IMR-90 (cell line): ENCODE measurements around the gene SLC28A2. TPM values are rescaled to one million over a fixed set of nuclear protein-coding genes. Genes with fewer than 3 reads are reported as not detected.

Experiments
- ATAC-seq: fragments of 200-7000 bp; cut with Tn5 transposase; 2 replicates; pipeline ENCODE4 v1.9.1; 2020; ENCODE audit warnings: low read depth, mild to moderate bottlenecking, moderate library complexity
- BruUV-seq: library from RNA; stranded (reverse); fragments of 400-500 nt; replicated peaks from 2 replicates; lab custom pipeline; 2021; lab: Mats Ljungman, UMichigan
- CTCF ChIA-PET: fragments of 300-600 bp; formaldehyde crosslinking; extraction: SDS; loops from one replicate; lab custom pipeline; 2021; ENCODE audit warnings: antibody characterized with exemption; lab: Yijun Ruan, JAX
- POLR2A ChIA-PET: fragments of 300-600 bp; sonication (Branson Sonifier 250); formaldehyde crosslinking; loops from one replicate; lab custom pipeline; 2022; ENCODE audit warnings: antibody characterized with exemption; ENCODE audit not compliant: unreplicated experiment; lab: Charles Lee
- DNase-seq: peaks from one replicate; pipeline ENCODE4 v3.0.0; 2013
- H2AFZ ChIP-seq: replicated peaks from 2 replicates; pipeline ENCODE3; 2013; ENCODE audit warnings: low read length, mild to moderate bottlenecking; ENCODE audit not compliant: poor library complexity
- H2AK5ac ChIP-seq: 2 replicates; pipeline ENCODE4 v1.6.1; 2013; ENCODE audit warnings: low read depth, low read length, inconsistent platforms
- H2AK9ac ChIP-seq: replicated peaks from 2 replicates; pipeline ENCODE3; 2013; ENCODE audit warnings: mild to moderate bottlenecking, low read depth, low read length, moderate library complexity; ENCODE audit not compliant: poor library complexity
- H2BK120ac ChIP-seq: 2 replicates; pipeline ENCODE4 v1.6.1; 2013; ENCODE audit warnings: low read depth, low read length, inconsistent platforms
- H2BK15ac ChIP-seq: 3 replicates; pipeline ENCODE4 v1.6.1; 2013; ENCODE audit warnings: low read depth, low read length, inconsistent platforms
- H2BK20ac ChIP-seq: 2 replicates; pipeline ENCODE4 v1.6.1; 2013; ENCODE audit warnings: low read depth, mild to moderate bottlenecking, inconsistent platforms, low read length, moderate library complexity
- H2BK5ac ChIP-seq: 2 replicates; pipeline ENCODE4 v1.6.1; 2013; ENCODE audit warnings: mild to moderate bottlenecking, low read depth, low read length, inconsistent platforms; ENCODE audit not compliant: poor library complexity, severe bottlenecking
- H3K14ac ChIP-seq: replicated peaks from 2 replicates; pipeline ENCODE4 v1.6.1; 2013; ENCODE audit warnings: low read depth, low read length, inconsistent platforms
- H3K18ac ChIP-seq: 2 replicates; pipeline ENCODE4 v1.6.1; 2013; ENCODE audit warnings: low read depth, low read length, control low read depth
- H3K23ac ChIP-seq: 2 replicates; pipeline ENCODE4 v1.6.1; 2013; ENCODE audit warnings: low read depth, low read length, inconsistent platforms
- H3K27ac ChIP-seq: 2 replicates; pipeline ENCODE4 v1.5.1; 2013; ENCODE audit warnings: mild to moderate bottlenecking, control low read depth, low read length; ENCODE audit not compliant: insufficient read depth
- H3K27me3 ChIP-seq: 2 replicates; pipeline ENCODE4 v1.6.1; 2013; ENCODE audit warnings: low read length; ENCODE audit not compliant: control insufficient read depth, insufficient read depth
- H3K36me3 ChIP-seq: 2 replicates; pipeline ENCODE4 v1.6.1; 2013; ENCODE audit warnings: low read length, mixed read lengths; ENCODE audit not compliant: control insufficient read depth, insufficient read depth
- H3K4ac ChIP-seq: 2 replicates; pipeline ENCODE4 v1.6.1; 2013; ENCODE audit warnings: low read depth, low read length, inconsistent platforms
- H3K4me1 ChIP-seq: 2 replicates; pipeline ENCODE4 v1.6.1; 2013; ENCODE audit warnings: low read length, mixed read lengths; ENCODE audit not compliant: control insufficient read depth, insufficient read depth
- H3K4me2 ChIP-seq: 2 replicates; pipeline ENCODE4 v1.6.1; 2013; ENCODE audit warnings: low read depth, mild to moderate bottlenecking, control low read depth, low read length, moderate library complexity
- H3K4me3 ChIP-seq: 2 replicates; pipeline ENCODE4 v1.5.1; 2013; ENCODE audit warnings: low read depth, mild to moderate bottlenecking, control low read depth, low read length, moderate library complexity; ENCODE audit not compliant: insufficient read depth
- H3K56ac ChIP-seq: 2 replicates; pipeline ENCODE4 v1.6.1; 2013; ENCODE audit warnings: low read length, inconsistent platforms; ENCODE audit not compliant: insufficient read depth; ENCODE audit errors: extremely low read depth
- H3K79me1 ChIP-seq, 2 experiments: 2 replicates each; pipeline ENCODE4 v1.6.1; 2013; ENCODE audit warnings: low read length in 2 of 2, inconsistent platforms in 1 of 2, low read depth in 1 of 2
- H3K9ac ChIP-seq: 2 replicates; pipeline ENCODE4 v1.6.1; 2013; ENCODE audit warnings: low read depth, low read length, control low read depth
- H3K9me1 ChIP-seq: 2 replicates; pipeline ENCODE4 v1.6.1; 2013; ENCODE audit warnings: low read length, inconsistent platforms; ENCODE audit not compliant: insufficient read depth
- H3K9me3 ChIP-seq: 2 replicates; pipeline ENCODE4 v1.6.1; 2013; ENCODE audit warnings: low read length; ENCODE audit not compliant: control insufficient read depth, insufficient read depth
- H4K20me1 ChIP-seq: 2 replicates; pipeline ENCODE4 v1.6.1; 2013; ENCODE audit warnings: low read length, inconsistent platforms; ENCODE audit not compliant: insufficient read depth
- H4K5ac ChIP-seq: 2 replicates; pipeline ENCODE4 v1.6.1; 2013; ENCODE audit warnings: mild to moderate bottlenecking, low read depth, low read length, control low read depth
- H4K8ac ChIP-seq, 2 experiments: 2 replicates each; pipeline ENCODE4 v1.6.1; 2013; ENCODE audit warnings: low read depth in 2 of 2, low read length in 2 of 2, control low read depth in 1 of 2, inconsistent platforms in 1 of 2
- H4K91ac ChIP-seq: 2 replicates; pipeline ENCODE4 v1.6.1; 2013; ENCODE audit warnings: low read depth, low read length, inconsistent platforms; ENCODE audit not compliant: insufficient read depth
- BHLHE40 ChIP-seq: fragments of 150-350 bp; IDR thresholded peaks from 2 replicates; pipeline ENCODE4 v1.6.1; 2016; ENCODE audit warnings: mild to moderate bottlenecking, low read depth, low read length
- CEBPB ChIP-seq: IDR thresholded peaks from 2 replicates; pipeline ENCODE4 v1.6.1; 2012; ENCODE audit warnings: low read depth, low read length, improper control_type of control experiment
- CHD1 ChIP-seq: IDR thresholded peaks from 2 replicates; pipeline ENCODE4 v1.6.1; 2012; ENCODE audit warnings: low read depth, low read length, improper control_type of control experiment
- FOS ChIP-seq: fragments of 150-350 bp; IDR thresholded peaks from 2 replicates; pipeline ENCODE4 v1.6.1; 2016; ENCODE audit warnings: low read depth, low read length
- MAFK ChIP-seq: IDR thresholded peaks from 2 replicates; pipeline ENCODE4 v1.6.1; 2012; ENCODE audit warnings: low read depth, low read length, improper control_type of control experiment
- MAZ ChIP-seq: IDR thresholded peaks from 2 replicates; pipeline ENCODE4 v1.6.1; 2012; ENCODE audit warnings: low read depth, mild to moderate bottlenecking, low read length, improper control_type of control experiment, moderate library complexity, borderline replicate concordance
- MXI1 ChIP-seq: IDR thresholded peaks from 2 replicates; pipeline ENCODE4 v1.6.1; 2012; ENCODE audit warnings: low read depth, mild to moderate bottlenecking, low read length, moderate library complexity, borderline replicate concordance
- NFE2L2 ChIP-seq: fragments of 150-350 bp; IDR thresholded peaks from 2 replicates; pipeline ENCODE4 v1.6.1; 2016; ENCODE audit warnings: low read depth, mild to moderate bottlenecking, low read length
- POLR2A ChIP-seq: IDR thresholded peaks from 2 replicates; pipeline ENCODE4 v1.6.1; 2012; ENCODE audit warnings: mild to moderate bottlenecking, low read depth, low read length
- RAD21 ChIP-seq: IDR thresholded peaks from 2 replicates; pipeline ENCODE4 v1.6.1; 2012; ENCODE audit warnings: low read length, improper control_type of control experiment
- RCOR1 ChIP-seq: IDR thresholded peaks from 2 replicates; pipeline ENCODE4 v1.6.1; 2012; ENCODE audit warnings: mild to moderate bottlenecking, low read length, improper control_type of control experiment; ENCODE audit not compliant: insufficient replicate concordance
- RFX5 ChIP-seq: IDR thresholded peaks from 2 replicates; pipeline ENCODE4 v1.8.0; 2012; ENCODE audit warnings: low read depth, mild to moderate bottlenecking, low read length, moderate library complexity
- SMC3 ChIP-seq: fragments of 150-350 bp; IDR thresholded peaks from 2 replicates; pipeline ENCODE4 v1.6.1; 2016; ENCODE audit warnings: low read depth, mild to moderate bottlenecking, antibody characterized with exemption, low read length, moderate library complexity
- WGBS, 2 experiments: methylation state at CpG; one replicate each; pipeline versions ENCODE4 v1.1.5 to v1.1.7; 2013; ENCODE audit warnings: missing lambda C conversion rate in 2 of 2; ENCODE audit not compliant: insufficient read length in 1 of 2; ENCODE audit errors: extremely low coverage in 2 of 2; 5-methylcytosine and 5-hydroxymethylcytosine counted together
- dilution Hi-C: fragments of 300-500 bp; cut with HindIII; formaldehyde crosslinking; loops from one replicate; pipeline ENCODE4 v1.14.3; 2018; ENCODE audit warnings: low sequenced_read_pairs; ENCODE audit not compliant: unreplicated experiment
- in situ Hi-C: fragments of 300-500 bp; cut with MboI; formaldehyde crosslinking; loops from 3 replicates; pipeline ENCODE4 v1.14.3; 2019; ENCODE audit warnings: low sequenced_read_pairs, inconsistent platforms, mixed read lengths
- intact Hi-C: fragments of 100-400 bp; cut with micrococcal nuclease; formaldehyde crosslinking; loops from 2 replicates; pipeline ENCODE4 v1.10.0; 2022
- polyA plus RNA-seq, 3 experiments: library from polyadenylated mRNA; depleted of rRNA; stranded (reverse); fragments of >200 nt; gene quantifications; 2 replicates each; pipeline ENCODE4 v1.2.3, GENCODE V29; 2012; ENCODE audit warnings: low replicate concordance in 1 of 3
- total RNA-seq: library from RNA; depleted of rRNA; stranded (reverse); fragments of >200 nt; gene quantifications from 2 replicates; pipeline ENCODE4 v1.2.3, GENCODE V29; 2012
- TF ChIP-seq, protein P1 (sequence below): fragments of 150-350 bp; IDR thresholded peaks from 2 replicates; pipeline ENCODE4 v1.6.1; 2017; ENCODE audit warnings: mild to moderate bottlenecking, antibody characterized with exemption, low read length, low read depth
- TF ChIP-seq, protein P2 (sequence below): conservative IDR thresholded peaks from 2 replicates; pipeline ENCODE4 v1.5.1; 2012; ENCODE audit warnings: mild to moderate bottlenecking, low read depth, low read length, improper control_type of control experiment
- TF ChIP-seq, protein P3 (sequence below): fragments of 150-350 bp; IDR thresholded peaks from 2 replicates; pipeline ENCODE4 v1.6.1; 2016; ENCODE audit warnings: low read depth, mild to moderate bottlenecking, low read length, moderate library complexity, borderline replicate concordance

SLC28A2 gene
- total and polyA plus RNA-seq, 2 of the 4 experiments (the other 2 are of a cell fraction) = not detected

DNA sequence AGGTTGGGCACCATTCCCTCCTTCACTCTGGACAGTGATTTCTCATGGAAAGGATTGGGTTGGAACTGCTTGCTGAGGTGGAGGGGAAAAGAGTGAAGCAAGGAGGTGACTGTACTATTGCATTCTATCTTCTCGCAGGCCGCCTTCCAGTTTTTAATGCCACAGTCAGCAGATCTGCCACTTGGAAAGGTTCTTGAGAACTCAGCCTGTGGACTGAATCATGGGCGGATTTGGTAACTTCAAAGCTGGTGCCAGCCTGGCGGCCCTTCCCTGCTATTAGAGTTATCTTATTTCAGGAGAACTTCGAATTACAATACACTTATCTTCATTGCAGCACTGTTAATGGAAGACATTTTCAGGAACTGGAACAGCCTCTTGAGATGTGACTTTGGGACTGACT lies 23.1 kb upstream of the SLC28A2 start:
- H2BK15ac ChIP-seq = no peak overlapping the region
- H3K27me3 ChIP-seq = peaks cover 2% of the 10 kb centered on the region; the same call in 1 of the 2 replicates
- H2BK20ac ChIP-seq = no peak overlapping the region
- H3K23ac ChIP-seq = no peak overlapping the region
- H3K14ac ChIP-seq = no peak overlapping the region
- no peak overlapping the region for H3K18ac ChIP-seq
- DNase-seq (no peak), ATAC-seq (no peak)
- H4K20me1 ChIP-seq = no peaks in the 10 kb centered on the region
- 73% methylated on average over 2 of the region's 5 CpGs; no CpG with 5 or more reads in 1 of the 2 experiments for WGBS, 2 experiments
- H4K91ac ChIP-seq = no peak overlapping the region
- in situ Hi-C loops = no loop called here
- no peaks in the 10 kb centered on the region for H3K79me1 ChIP-seq
- H2BK120ac ChIP-seq = no peak overlapping the region
- ChIA-PET POLR2A (no interaction called here), CTCF (no interaction called here)
- TF ChIP-seq POLR2A = no peak
- TF ChIP-seq SMC3 = no peak
- TF ChIP-seq RFX5 = no peak
- TF ChIP-seq, protein P1, sequence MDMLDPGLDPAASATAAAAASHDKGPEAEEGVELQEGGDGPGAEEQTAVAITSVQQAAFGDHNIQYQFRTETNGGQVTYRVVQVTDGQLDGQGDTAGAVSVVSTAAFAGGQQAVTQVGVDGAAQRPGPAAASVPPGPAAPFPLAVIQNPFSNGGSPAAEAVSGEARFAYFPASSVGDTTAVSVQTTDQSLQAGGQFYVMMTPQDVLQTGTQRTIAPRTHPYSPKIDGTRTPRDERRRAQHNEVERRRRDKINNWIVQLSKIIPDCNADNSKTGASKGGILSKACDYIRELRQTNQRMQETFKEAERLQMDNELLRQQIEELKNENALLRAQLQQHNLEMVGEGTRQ = no peak
- TF ChIP-seq CEBPB = no peak
- no peak for TF ChIP-seq BHLHE40
- TF ChIP-seq MXI1 = no peak
- no peak for TF ChIP-seq FOS
- no peak for TF ChIP-seq RAD21
- no peak for TF ChIP-seq MAFK
- no peak for TF ChIP-seq CHD1
- TF ChIP-seq, protein P2, sequence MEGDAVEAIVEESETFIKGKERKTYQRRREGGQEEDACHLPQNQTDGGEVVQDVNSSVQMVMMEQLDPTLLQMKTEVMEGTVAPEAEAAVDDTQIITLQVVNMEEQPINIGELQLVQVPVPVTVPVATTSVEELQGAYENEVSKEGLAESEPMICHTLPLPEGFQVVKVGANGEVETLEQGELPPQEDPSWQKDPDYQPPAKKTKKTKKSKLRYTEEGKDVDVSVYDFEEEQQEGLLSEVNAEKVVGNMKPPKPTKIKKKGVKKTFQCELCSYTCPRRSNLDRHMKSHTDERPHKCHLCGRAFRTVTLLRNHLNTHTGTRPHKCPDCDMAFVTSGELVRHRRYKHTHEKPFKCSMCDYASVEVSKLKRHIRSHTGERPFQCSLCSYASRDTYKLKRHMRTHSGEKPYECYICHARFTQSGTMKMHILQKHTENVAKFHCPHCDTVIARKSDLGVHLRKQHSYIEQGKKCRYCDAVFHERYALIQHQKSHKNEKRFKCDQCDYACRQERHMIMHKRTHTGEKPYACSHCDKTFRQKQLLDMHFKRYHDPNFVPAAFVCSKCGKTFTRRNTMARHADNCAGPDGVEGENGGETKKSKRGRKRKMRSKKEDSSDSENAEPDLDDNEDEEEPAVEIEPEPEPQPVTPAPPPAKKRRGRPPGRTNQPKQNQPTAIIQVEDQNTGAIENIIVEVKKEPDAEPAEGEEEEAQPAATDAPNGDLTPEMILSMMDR = no peak
- TF ChIP-seq MAZ = no peak
- no peak for TF ChIP-seq NFE2L2
- TF ChIP-seq, protein P3, sequence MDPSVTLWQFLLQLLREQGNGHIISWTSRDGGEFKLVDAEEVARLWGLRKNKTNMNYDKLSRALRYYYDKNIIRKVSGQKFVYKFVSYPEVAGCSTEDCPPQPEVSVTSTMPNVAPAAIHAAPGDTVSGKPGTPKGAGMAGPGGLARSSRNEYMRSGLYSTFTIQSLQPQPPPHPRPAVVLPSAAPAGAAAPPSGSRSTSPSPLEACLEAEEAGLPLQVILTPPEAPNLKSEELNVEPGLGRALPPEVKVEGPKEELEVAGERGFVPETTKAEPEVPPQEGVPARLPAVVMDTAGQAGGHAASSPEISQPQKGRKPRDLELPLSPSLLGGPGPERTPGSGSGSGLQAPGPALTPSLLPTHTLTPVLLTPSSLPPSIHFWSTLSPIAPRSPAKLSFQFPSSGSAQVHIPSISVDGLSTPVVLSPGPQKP = no peak
- TF ChIP-seq RCOR1 = no peak
- H4K5ac ChIP-seq = no peak overlapping the region
- H3K4ac ChIP-seq = no peak overlapping the region
- H2BK5ac ChIP-seq = no peak overlapping the region
- H2AFZ ChIP-seq = no peak overlapping the region
- H3K9me3 ChIP-seq = no peaks in the 10 kb centered on the region
- no TSS peak for BruUV-seq
- no peaks in the 10 kb centered on the region for H3K9me1 ChIP-seq
- H4K8ac ChIP-seq = no peak overlapping the region
- H3K27ac ChIP-seq = no peak overlapping the region
- no peak overlapping the region for H3K4me2 ChIP-seq
- no peak overlapping the region for H3K4me3 ChIP-seq
- no peak overlapping the region for H2AK5ac ChIP-seq
- dilution Hi-C loops = no loop called here
- H3K9ac ChIP-seq = no peak overlapping the region
- intact Hi-C loops = no loop called here
- H2AK9ac ChIP-seq = no peak overlapping the region
- no peaks in the 10 kb centered on the region for H3K4me1 ChIP-seq
- no peak overlapping the region for H3K56ac ChIP-seq
- no peaks in the 10 kb centered on the region for H3K36me3 ChIP-seq
